Calu3 (cell line): ENCODE measurements around the gene MTMR6. TPM values are rescaled to one million over a fixed set of nuclear protein-coding genes. Genes with fewer than 3 reads are reported as not detected.

Experiments used
- BruUV-seq: library from RNA; stranded (reverse); fragments of 400-500 nt; replicated peaks from 2 replicates; lab custom pipeline; 2021; lab: Mats Ljungman, UMichigan
- CTCF ChIA-PET: fragments of 300-600 bp; sonication (Branson Sonifier 250); formaldehyde crosslinking; loops from one replicate; lab custom pipeline; 2022; ENCODE audit warnings: antibody characterized with exemption; lab: Charles Lee
- DNase-seq: peaks from one replicate; pipeline ENCODE4 v3.0.0; 2022
- H3K27ac Mint-ChIP-seq: one replicate; pipeline ENCODE4 v1.8.0; 2022; ENCODE audit warnings: mixed read lengths; ENCODE audit not compliant: unreplicated experiment
- H3K27me3 Mint-ChIP-seq: one replicate; pipeline ENCODE4 v1.8.0; 2022; ENCODE audit warnings: mixed read lengths; ENCODE audit not compliant: unreplicated experiment
- H3K36me3 Mint-ChIP-seq: one replicate; pipeline ENCODE4 v1.8.0; 2022; ENCODE audit warnings: mild to moderate bottlenecking, moderate library complexity, mixed read lengths; ENCODE audit not compliant: insufficient read depth, unreplicated experiment
- H3K4me1 Mint-ChIP-seq: one replicate; pipeline ENCODE4 v1.8.0; 2022; ENCODE audit warnings: mild to moderate bottlenecking, low read depth, mixed read lengths; ENCODE audit not compliant: unreplicated experiment
- H3K4me3 Mint-ChIP-seq: one replicate; pipeline ENCODE4 v1.8.0; 2022; ENCODE audit warnings: mild to moderate bottlenecking, low read depth, moderate library complexity, mixed read lengths; ENCODE audit not compliant: unreplicated experiment
- H3K9me3 Mint-ChIP-seq: one replicate; pipeline ENCODE4 v1.8.0; 2022; ENCODE audit warnings: low read depth, mixed read lengths; ENCODE audit not compliant: unreplicated experiment
- CTCF ChIP-seq: fragments of 200-600 bp; IDR thresholded peaks from one replicate; pipeline ENCODE4 v1.8.0; 2022; ENCODE audit warnings: antibody characterized with exemption; ENCODE audit not compliant: unreplicated experiment
- intact Hi-C: fragments of 100-400 bp; cut with micrococcal nuclease; formaldehyde crosslinking; loops from one replicate; pipeline ENCODE4 v1.10.0; 2022; ENCODE audit not compliant: unreplicated experiment
- total RNA-seq: library from RNA; stranded (reverse); gene quantifications from 2 replicates; pipeline ENCODE4 v1.2.3, GENCODE V29; 2022

MTMR6 gene
- total RNA-seq, 1 experiment from 2014 or later: 7.1 TPM

- Mint-ChIP-seq H3K36me3 (no peaks in the 10 kb centered on the region), H3K4me3 (no peak overlapping the region), H3K27me3 (no peaks in the 10 kb centered on the region), H3K27ac (no peak overlapping the region), H3K9me3 (no peaks in the 10 kb centered on the region), H3K4me1 (peaks cover 10% of the 10 kb centered on the region)
- no peak for TF ChIP-seq CTCF
- intact Hi-C loops: no loop called here
- no peak for DNase-seq
- CTCF ChIA-PET: no interaction called here
- no TSS peak for BruUV-seq
Measured at GRCh38 chr13:25276748-25277147, 10.5 kb downstream of the MTMR6 start.

- BruUV-seq: no TSS peak
- Mint-ChIP-seq H3K36me3 (peaks cover 7% of the 10 kb centered on the region), H3K4me1 (no peaks in the 10 kb centered on the region), H3K9me3 (no peaks in the 10 kb centered on the region), H3K27me3 (no peaks in the 10 kb centered on the region), H3K27ac (no peak overlapping the region), H3K4me3 (no peak overlapping the region)
- CTCF ChIA-PET: no interaction called here
- intact Hi-C loops: no loop called here
- no peak for TF ChIP-seq CTCF
- no peak for DNase-seq
Measured at GRCh38 chr13:25268561-25268960, 18.7 kb downstream of the MTMR6 start.

- Mint-ChIP-seq H3K36me3 (peaks cover 9% of the 10 kb centered on the region), H3K4me3 (no peak overlapping the region), H3K4me1 (no peaks in the 10 kb centered on the region), H3K27me3 (no peaks in the 10 kb centered on the region), H3K27ac (no peak overlapping the region), H3K9me3 (no peaks in the 10 kb centered on the region)
- CTCF ChIA-PET: no interaction called here
- intact Hi-C loops: no loop called here
- no TSS peak for BruUV-seq
- no peak for DNase-seq
- no peak for TF ChIP-seq CTCF
Measured at GRCh38 chr13:25267715-25268114, 19.6 kb downstream of the MTMR6 start.

DNA sequence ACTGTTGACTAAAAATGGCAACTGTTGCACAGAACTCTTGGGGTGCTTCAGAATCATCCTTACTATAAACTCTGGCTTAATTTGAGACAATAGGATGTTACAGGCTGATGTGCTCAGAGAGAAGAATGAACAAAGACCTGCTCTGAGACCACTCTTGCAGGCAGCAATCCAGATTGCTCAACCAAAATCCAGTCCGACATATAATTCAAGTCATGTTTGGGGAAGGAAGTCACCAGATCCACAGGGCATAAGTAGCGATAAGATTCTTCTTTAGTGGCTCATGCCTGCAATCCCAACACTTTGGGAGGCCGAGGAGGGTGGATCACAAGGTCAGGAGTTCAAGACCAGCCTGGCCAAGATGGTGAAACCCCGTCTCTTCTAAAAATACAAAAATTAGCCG, 20.6 kb downstream of the MTMR6 start:
- TF ChIP-seq CTCF: no peak
- CTCF ChIA-PET: no interaction called here
- intact Hi-C loops: no loop called here
- Mint-ChIP-seq H3K9me3 (no peaks in the 10 kb centered on the region), H3K4me1 (no peaks in the 10 kb centered on the region), H3K36me3 (peaks cover 9% of the 10 kb centered on the region), H3K4me3 (no peak overlapping the region), H3K27ac (no peak overlapping the region), H3K27me3 (no peaks in the 10 kb centered on the region)
- DNase-seq: no peak
- no TSS peak for BruUV-seq
